Activated T-helper 2 cell treated with anti-CD3 and anti-CD28 coated beads, Interferon-gamma antibody, Interleukin-2, Interleukin-4, amounts not matched to agents 10 μg/mL and 5 μg/mL and 100 μg/mL, durations not matched to agents 14 hours and 24 hours and 36 hours (primary cell): ENCODE measurements around the gene DNAJC9. TPM values are rescaled to one million over a fixed set of nuclear protein-coding genes. Genes with fewer than 3 reads are reported as not detected.

ENCODE experiments used
- DNase-seq: peaks from one replicate; pipeline ENCODE4 v3.0.0; 2021; ENCODE audit warnings: low spot score
- H3K27ac Mint-ChIP-seq: one replicate; pipeline ENCODE4 v1.8.0; 2021; ENCODE audit warnings: mixed read lengths
- H3K27me3 Mint-ChIP-seq: one replicate; pipeline ENCODE4 v1.8.0; 2021; ENCODE audit warnings: low read depth, mixed read lengths
- H3K36me3 Mint-ChIP-seq: one replicate; pipeline ENCODE4 v1.8.0; 2021; ENCODE audit warnings: low read depth, mixed read lengths
- H3K4me1 Mint-ChIP-seq: one replicate; pipeline ENCODE4 v1.8.0; 2021; ENCODE audit warnings: low read depth, mixed read lengths
- H3K4me3 Mint-ChIP-seq: one replicate; pipeline ENCODE4 v1.8.0; 2021; ENCODE audit warnings: low read depth, mild to moderate bottlenecking, moderate library complexity, mixed read lengths
- H3K9me3 Mint-ChIP-seq: one replicate; pipeline ENCODE4 v1.8.0; 2021; ENCODE audit warnings: mixed read lengths
- intact Hi-C: fragments of 100-400 bp; cut with micrococcal nuclease; formaldehyde crosslinking; loops from one replicate; pipeline ENCODE4 v1.15.1; 2023
- total RNA-seq: library from RNA; stranded (reverse); gene quantifications from 2 replicates; pipeline ENCODE4 v1.2.3, GENCODE V29; 2022

Gene DNAJC9
- total RNA-seq, 1 donor from 2014 or later: 50.8 TPM

DNA sequence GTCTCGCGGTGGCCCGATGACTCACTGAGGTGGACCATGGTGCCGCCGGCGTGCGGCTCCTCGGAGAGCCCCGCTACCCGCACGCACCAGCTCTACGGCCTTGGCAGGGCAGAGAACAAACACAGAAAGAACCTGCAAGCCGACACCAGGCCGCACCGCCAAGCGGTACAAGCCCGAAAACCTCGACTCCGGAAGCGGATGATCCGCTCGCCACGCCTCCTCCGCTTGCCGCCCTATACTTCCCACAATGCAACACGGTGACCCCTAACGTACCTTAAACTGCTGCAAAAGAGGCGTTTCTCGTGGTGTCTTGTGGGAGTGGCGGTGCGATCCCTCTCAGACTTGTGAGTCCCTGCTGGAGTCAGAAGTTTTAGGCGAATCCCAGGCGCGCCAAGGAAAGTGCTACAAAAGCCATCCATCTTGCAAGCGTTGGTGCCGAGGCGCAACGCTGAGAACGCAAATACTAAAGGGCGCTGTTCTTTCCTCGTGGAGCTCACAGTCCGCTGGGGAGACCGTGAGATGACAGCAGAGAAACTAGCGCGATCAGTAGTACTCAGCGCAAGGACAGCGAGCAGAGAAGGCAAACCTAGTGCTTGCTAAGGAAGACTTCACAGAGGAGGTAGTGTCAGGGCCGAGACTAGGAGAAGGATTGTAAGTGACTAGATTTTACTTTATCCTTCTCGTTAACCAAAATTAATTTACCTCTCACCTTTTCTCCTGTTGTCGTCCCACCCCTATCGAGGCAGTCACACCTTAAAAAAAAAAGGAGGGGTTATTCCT is 5.6 kb upstream of the DNAJC9 start, which contains the start of gene MRPS16:
Gene MRPS16, minus strand, starts transcription at position 200 of the 780 bp plus-strand sequence. Its CDS starts 162 bp downstream, at position 38.
- Mint-ChIP-seq H3K27ac (peak within 1 kb of the TSS; percentile 91), H3K4me3 (peak within 1 kb of the TSS; percentile 98), H3K36me3 (peaks cover 43% of the 10 kb centered on the region), H3K9me3 (no peaks in the 10 kb centered on the region), H3K27me3 (no peaks in the 10 kb centered on the region), H3K4me1 (peaks cover 29% of the 10 kb centered on the region)
- peak; percentile 92 for DNase-seq
- intact Hi-C loops: loop anchor here (2.0 to 5.0 kb wide), 3 partner anchors 84 to 242 kb away; partner anchors contain the start of genes CFAP70, ECD and FAM149B1

- DNase-seq: no peak
- Mint-ChIP-seq H3K4me3 (peak overlapping the region; percentile 98), H3K27ac (peak overlapping the region; percentile 91), H3K4me1 (peaks cover 31% of the 10 kb centered on the region), H3K9me3 (no peaks in the 10 kb centered on the region), H3K36me3 (peaks cover 49% of the 10 kb centered on the region), H3K27me3 (no peaks in the 10 kb centered on the region)
- intact Hi-C loops: loop anchor here (2.0 to 5.0 kb wide), 3 partner anchors 83 to 243 kb away; partner anchors contain the start of genes CFAP70, ECD and FAM149B1
These were observed 4.8 kb upstream of the DNAJC9 start for GRCh38 chr10:73251683-73252444.

DNA sequence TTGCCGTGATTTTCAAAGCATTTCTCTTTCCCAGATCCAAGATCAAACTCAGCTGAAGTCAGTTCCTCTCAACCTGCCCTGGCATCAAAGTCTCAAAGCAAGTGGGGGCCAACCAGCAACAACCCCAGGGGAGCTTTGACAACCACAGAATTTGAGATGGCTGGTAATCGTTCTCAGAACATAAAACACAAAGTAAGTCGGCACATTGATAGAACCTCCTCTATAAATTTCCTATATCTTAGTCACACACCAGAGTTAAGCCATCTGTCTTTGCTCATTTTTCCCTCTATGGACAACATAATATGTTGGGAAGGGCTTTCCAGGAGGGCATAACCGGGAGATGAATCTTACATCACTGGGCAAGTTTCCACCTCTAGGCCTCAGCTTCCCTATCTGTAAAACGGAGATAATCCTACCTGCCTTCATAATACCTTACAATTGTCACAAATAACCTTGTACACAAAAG is 1.2 kb upstream of the DNAJC9 start:
- H3K9me3 Mint-ChIP-seq: no peaks in the 10 kb centered on the region
- intact Hi-C loops: loop anchor here (5.0 kb wide), 1 partner anchor 494 kb away; the partner anchor contains the start of gene SEC24C
- DNase-seq: no peak
- peaks cover 53% of the 10 kb centered on the region for H3K4me1 Mint-ChIP-seq
- H3K36me3 Mint-ChIP-seq: peaks cover 83% of the 10 kb centered on the region
- peak overlapping the region; percentile 99 for H3K4me3 Mint-ChIP-seq
- H3K27me3 Mint-ChIP-seq: no peaks in the 10 kb centered on the region
- H3K27ac Mint-ChIP-seq: peak overlapping the region; percentile 95

GRCh38 chr10:73247509-73248258 is 629 bp upstream of the DNAJC9 start:
- Mint-ChIP-seq H3K36me3 (peaks cover 89% of the 10 kb centered on the region), H3K9me3 (no peaks in the 10 kb centered on the region), H3K27me3 (no peaks in the 10 kb centered on the region)

GRCh38 chr10:73246322-73246645 is 771 bp downstream of the DNAJC9 start:
- intact Hi-C loops: loop anchor here (2.0 to 5.0 kb wide), 2 partner anchors 149 to 496 kb away; partner anchors contain the start of genes P4HA1 and SEC24C
- H3K27ac Mint-ChIP-seq: peak overlapping the region; percentile 95

More at GRCh38 chr10:73247509-73248258, 629 bp upstream of the DNAJC9 start:
- Mint-ChIP-seq H3K4me3 (peak overlapping the region; percentile 99), H3K4me1 (peaks cover 57% of the 10 kb centered on the region), H3K27ac (peak overlapping the region; percentile 95)
- intact Hi-C loops: loop anchor here (1.0 to 5.0 kb wide), 4 partner anchors 151 to 538 kb away; partner anchors contain the start of genes P4HA1, SEC24C and ZSWIM8
- DNase-seq: no peak

GRCh38 chr10:73244866-73245477 is 2.1 kb downstream of the DNAJC9 start:
- H3K27ac Mint-ChIP-seq: peak overlapping the region; percentile 22
- H3K9me3 Mint-ChIP-seq: no peaks in the 10 kb centered on the region
- H3K4me3 Mint-ChIP-seq: peak overlapping the region; percentile 73
- peaks cover 53% of the 10 kb centered on the region for H3K4me1 Mint-ChIP-seq
- H3K36me3 Mint-ChIP-seq: peaks cover 86% of the 10 kb centered on the region
- intact Hi-C loops: loop anchor here (5.0 kb wide), 1 partner anchor 497 kb away; the partner anchor contains the start of gene SEC24C
- no peaks in the 10 kb centered on the region for H3K27me3 Mint-ChIP-seq
- no peak for DNase-seq

More at GRCh38 chr10:73246322-73246645, 771 bp downstream of the DNAJC9 start:
- Mint-ChIP-seq H3K9me3 (no peaks in the 10 kb centered on the region), H3K4me3 (peak overlapping the region; percentile 99), H3K36me3 (peaks cover 88% of the 10 kb centered on the region), H3K27me3 (no peaks in the 10 kb centered on the region), H3K4me1 (peaks cover 62% of the 10 kb centered on the region)
- no peak for DNase-seq

- Mint-ChIP-seq H3K27me3 (no peaks in the 10 kb centered on the region), H3K4me1 (peaks cover 24% of the 10 kb centered on the region), H3K27ac (no peak overlapping the region), H3K4me3 (no peak overlapping the region), H3K36me3 (peaks cover 67% of the 10 kb centered on the region), H3K9me3 (no peaks in the 10 kb centered on the region)
- DNase-seq: no peak
- intact Hi-C loops: no loop called here
These were observed 7.1 kb downstream of the DNAJC9 start for GRCh38 chr10:73239908-73240307.

GRCh38 chr10:73238990-73239566 is 8.0 kb downstream of the DNAJC9 start:
- intact Hi-C loops: no loop called here
- Mint-ChIP-seq H3K36me3 (peaks cover 66% of the 10 kb centered on the region), H3K27ac (no peak overlapping the region), H3K4me3 (no peak overlapping the region), H3K9me3 (no peaks in the 10 kb centered on the region), H3K4me1 (peaks cover 17% of the 10 kb centered on the region), H3K27me3 (no peaks in the 10 kb centered on the region)
- no peak for DNase-seq

GRCh38 chr10:73234695-73235094 is 12.4 kb downstream of the DNAJC9 start:
- peaks cover 57% of the 10 kb centered on the region for H3K36me3 Mint-ChIP-seq
- H3K4me1 Mint-ChIP-seq: no peaks in the 10 kb centered on the region
- no peak overlapping the region for H3K27ac Mint-ChIP-seq
- intact Hi-C loops: no loop called here
- no peak overlapping the region for H3K4me3 Mint-ChIP-seq
- H3K27me3 Mint-ChIP-seq: no peaks in the 10 kb centered on the region
- H3K9me3 Mint-ChIP-seq: no peaks in the 10 kb centered on the region
- no peak for DNase-seq

GRCh38 chr10:73233883-73234282 is 13.2 kb downstream of the DNAJC9 start:
- no peaks in the 10 kb centered on the region for H3K9me3 Mint-ChIP-seq
- H3K27me3 Mint-ChIP-seq: no peaks in the 10 kb centered on the region
- DNase-seq: no peak
- no peaks in the 10 kb centered on the region for H3K4me1 Mint-ChIP-seq
- intact Hi-C loops: no loop called here
- no peak overlapping the region for H3K4me3 Mint-ChIP-seq
- H3K36me3 Mint-ChIP-seq: peaks cover 49% of the 10 kb centered on the region
- H3K27ac Mint-ChIP-seq: no peak overlapping the region

DNA sequence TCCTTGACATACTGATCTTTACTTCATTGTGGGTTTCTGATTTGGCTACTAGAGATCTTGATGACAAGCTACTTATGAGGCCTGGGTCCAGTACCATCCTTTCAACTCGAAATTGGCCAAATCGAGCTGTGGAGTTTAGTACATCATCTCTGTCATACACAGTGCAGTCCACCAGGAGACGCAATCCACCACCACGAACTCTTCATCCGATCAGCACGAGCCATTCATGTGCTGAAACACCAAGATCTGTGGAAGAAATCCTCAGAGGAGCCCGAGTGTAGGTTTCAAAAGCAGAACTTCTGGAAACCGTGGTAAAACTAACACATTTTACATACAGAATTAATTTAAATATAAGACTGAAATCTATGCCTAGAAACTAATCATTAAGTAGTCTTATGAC is 14.2 kb downstream of the DNAJC9 start:
- Mint-ChIP-seq H3K9me3 (no peaks in the 10 kb centered on the region), H3K36me3 (peaks cover 45% of the 10 kb centered on the region), H3K4me1 (no peaks in the 10 kb centered on the region), H3K27me3 (no peaks in the 10 kb centered on the region), H3K27ac (peak overlapping the region; percentile 35), H3K4me3 (no peak overlapping the region)
- intact Hi-C loops: no loop called here
- no peak for DNase-seq
